Measurements from ENCODE around the gene KCNJ9. TPM values are rescaled to one million over a fixed set of nuclear protein-coding genes. Genes with fewer than 3 reads are reported as not detected.

The KCNJ9 gene
- total RNA-seq, 3 donors from 2014 or later, result 0.47 TPM; not detected in 2

- ATAC-seq (no peak), DNase-seq (no peak)
- H3K4me1 ChIP-seq (ENCODE audit: low read depth), result no peaks in the 10 kb centered on the region
- intact Hi-C loops (cut with DNase I, micrococcal nuclease), result no loop called here
- H3K4me3 ChIP-seq, result no peak overlapping the region
- TF ChIP-seq CTCF (IDR thresholded peaks at IDR 0.05), result no peak
- no peaks in the 10 kb centered on the region for H3K9me3 ChIP-seq
- H3K36me3 ChIP-seq (ENCODE audit: low read depth), result no peaks in the 10 kb centered on the region
These were observed 5.5 kb upstream of the KCNJ9 start for GRCh38 chr1:160075836-160076235.

GRCh38 chr1:160076295-160076694, 5.0 kb upstream of the KCNJ9 start:
- intact Hi-C loops (cut with DNase I, micrococcal nuclease), result no loop called here
- ATAC-seq (no peak), DNase-seq (no peak)
- Histone ChIP-seq H3K4me3 (no peak overlapping the region), H3K9me3 (no peaks in the 10 kb centered on the region), H3K4me1 (ENCODE audit: low read depth) (no peaks in the 10 kb centered on the region), H3K36me3 (ENCODE audit: low read depth) (no peaks in the 10 kb centered on the region)
- no peak for TF ChIP-seq CTCF (IDR thresholded peaks at IDR 0.05)

GRCh38 chr1:160077486-160077885, 3.9 kb upstream of the KCNJ9 start:
- intact Hi-C loops (cut with DNase I, micrococcal nuclease), result no loop called here
- H3K36me3 ChIP-seq (ENCODE audit: low read depth), result no peaks in the 10 kb centered on the region
- DNase-seq, result no peak
- TF ChIP-seq CTCF (IDR thresholded peaks at IDR 0.05), result no peak
- H3K9me3 ChIP-seq, result no peaks in the 10 kb centered on the region
- ATAC-seq, result no peak
- H3K4me1 ChIP-seq (ENCODE audit: low read depth), result no peaks in the 10 kb centered on the region
- no peak overlapping the region for H3K4me3 ChIP-seq

GRCh38 chr1:160078512-160079195, 2.7 kb upstream of the KCNJ9 start:
- intact Hi-C loops (cut with DNase I, micrococcal nuclease), result no loop called here
- TF ChIP-seq CTCF (IDR thresholded peaks at IDR 0.05), result peak; percentile 71
- peak in 2 of 3 donors; percentile 63 to 70 for DNase-seq
- peak; percentile 86 for ATAC-seq
- H3K4me3 ChIP-seq, result no peak overlapping the region
- H3K9me3 ChIP-seq, result no peaks in the 10 kb centered on the region
- no peaks in the 10 kb centered on the region for H3K4me1 ChIP-seq (ENCODE audit: low read depth)
- no peaks in the 10 kb centered on the region for H3K36me3 ChIP-seq (ENCODE audit: low read depth)

- intact Hi-C loops (cut with DNase I, micrococcal nuclease), result no loop called here
- no peak for ATAC-seq
- no peaks in the 10 kb centered on the region for H3K9me3 ChIP-seq
These were observed 1.9 kb upstream of the KCNJ9 start for GRCh38 chr1:160079448-160079847.

More at GRCh38 chr1:160079448-160079847, 1.9 kb upstream of the KCNJ9 start:
- Histone ChIP-seq H3K4me1 (ENCODE audit: low read depth) (peaks cover 4% of the 10 kb centered on the region), H3K4me3 (no peak overlapping the region), H3K36me3 (ENCODE audit: low read depth) (no peaks in the 10 kb centered on the region)
- TF ChIP-seq CTCF (IDR thresholded peaks at IDR 0.05), result no peak
- DNase-seq, result no peak

All from mucosa of descending colon (tissue), 3 donors.